Type B pancreatic cell (in vitro differentiated cells): ENCODE data around the gene TRMT1. TPM values are rescaled to one million over a fixed set of nuclear protein-coding genes. Genes with fewer than 3 reads are reported as not detected.

Source experiments
- DNase-seq: peaks from one replicate; pipeline ENCODE4 v3.0.0; 2021; ENCODE audit warnings: mixed read lengths; ENCODE audit not compliant: unreplicated experiment; ENCODE audit errors: extremely low spot score
- H3K27ac Mint-ChIP-seq: 2 replicates; pipeline ENCODE4 v1.8.0; 2021; ENCODE audit warnings: mild to moderate bottlenecking, mixed read lengths
- H3K27me3 Mint-ChIP-seq: 2 replicates; pipeline ENCODE4 v1.8.0; 2021; ENCODE audit warnings: mixed read lengths
- H3K36me3 Mint-ChIP-seq: 2 replicates; pipeline ENCODE4 v1.8.0; 2021; ENCODE audit warnings: mixed read lengths
- H3K4me1 Mint-ChIP-seq: one replicate; pipeline ENCODE4 v1.8.0; 2021; ENCODE audit warnings: mixed read lengths; ENCODE audit not compliant: unreplicated experiment
- H3K4me3 Mint-ChIP-seq: 2 replicates; pipeline ENCODE4 v1.8.0; 2021; ENCODE audit warnings: mild to moderate bottlenecking, mixed read lengths
- H3K9me3 Mint-ChIP-seq: 2 replicates; pipeline ENCODE4 v1.8.0; 2021; ENCODE audit warnings: mixed read lengths
- total RNA-seq: library from RNA; stranded (reverse); gene quantifications from 2 replicates; pipeline ENCODE4 v1.2.1, GENCODE V29; 2021; ENCODE audit warnings: low replicate concordance
- TF ChIP-seq, protein P1 (sequence below): fragments of 200-600 bp; sonication (generic); conservative IDR thresholded peaks from 2 replicates; pipeline ENCODE4 v1.5.0; 2021; ENCODE audit warnings: antibody characterized with exemption, mild to moderate bottlenecking

TRMT1 gene
- total RNA-seq, 1 donor from 2014 or later = 69.7 TPM

DNA sequence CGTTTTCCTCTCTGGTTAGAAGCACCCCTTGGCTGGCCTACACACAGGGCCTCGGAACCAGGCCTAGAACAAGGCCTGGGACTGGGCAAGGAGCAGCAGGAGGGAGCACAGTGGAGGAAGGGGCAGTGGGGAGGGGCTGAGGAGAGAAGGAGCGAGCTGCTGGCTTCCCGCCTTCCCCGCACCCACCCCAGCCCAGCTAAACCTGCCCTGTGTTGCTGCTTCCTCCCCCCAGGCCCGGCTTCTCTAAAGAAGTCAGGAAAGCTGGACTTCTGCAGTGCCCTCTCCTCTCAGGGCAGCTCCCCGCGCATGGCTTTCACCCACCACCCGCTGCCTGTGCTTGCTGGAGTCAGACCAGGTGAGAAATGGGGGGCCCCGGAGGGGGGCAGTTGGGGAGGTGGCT is 38.2 kb downstream of the TRMT1 start:
- H3K9me3 Mint-ChIP-seq = no peaks in the 10 kb centered on the region
- peaks cover 25% of the 10 kb centered on the region for H3K4me1 Mint-ChIP-seq
- DNase-seq = no peak
- TF ChIP-seq, protein P1, sequence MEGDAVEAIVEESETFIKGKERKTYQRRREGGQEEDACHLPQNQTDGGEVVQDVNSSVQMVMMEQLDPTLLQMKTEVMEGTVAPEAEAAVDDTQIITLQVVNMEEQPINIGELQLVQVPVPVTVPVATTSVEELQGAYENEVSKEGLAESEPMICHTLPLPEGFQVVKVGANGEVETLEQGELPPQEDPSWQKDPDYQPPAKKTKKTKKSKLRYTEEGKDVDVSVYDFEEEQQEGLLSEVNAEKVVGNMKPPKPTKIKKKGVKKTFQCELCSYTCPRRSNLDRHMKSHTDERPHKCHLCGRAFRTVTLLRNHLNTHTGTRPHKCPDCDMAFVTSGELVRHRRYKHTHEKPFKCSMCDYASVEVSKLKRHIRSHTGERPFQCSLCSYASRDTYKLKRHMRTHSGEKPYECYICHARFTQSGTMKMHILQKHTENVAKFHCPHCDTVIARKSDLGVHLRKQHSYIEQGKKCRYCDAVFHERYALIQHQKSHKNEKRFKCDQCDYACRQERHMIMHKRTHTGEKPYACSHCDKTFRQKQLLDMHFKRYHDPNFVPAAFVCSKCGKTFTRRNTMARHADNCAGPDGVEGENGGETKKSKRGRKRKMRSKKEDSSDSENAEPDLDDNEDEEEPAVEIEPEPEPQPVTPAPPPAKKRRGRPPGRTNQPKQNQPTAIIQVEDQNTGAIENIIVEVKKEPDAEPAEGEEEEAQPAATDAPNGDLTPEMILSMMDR = no peak
- H3K27ac Mint-ChIP-seq = no peak overlapping the region
- no peaks in the 10 kb centered on the region for H3K36me3 Mint-ChIP-seq
- no peak overlapping the region for H3K4me3 Mint-ChIP-seq
- peaks cover 54% of the 10 kb centered on the region for H3K27me3 Mint-ChIP-seq

DNA sequence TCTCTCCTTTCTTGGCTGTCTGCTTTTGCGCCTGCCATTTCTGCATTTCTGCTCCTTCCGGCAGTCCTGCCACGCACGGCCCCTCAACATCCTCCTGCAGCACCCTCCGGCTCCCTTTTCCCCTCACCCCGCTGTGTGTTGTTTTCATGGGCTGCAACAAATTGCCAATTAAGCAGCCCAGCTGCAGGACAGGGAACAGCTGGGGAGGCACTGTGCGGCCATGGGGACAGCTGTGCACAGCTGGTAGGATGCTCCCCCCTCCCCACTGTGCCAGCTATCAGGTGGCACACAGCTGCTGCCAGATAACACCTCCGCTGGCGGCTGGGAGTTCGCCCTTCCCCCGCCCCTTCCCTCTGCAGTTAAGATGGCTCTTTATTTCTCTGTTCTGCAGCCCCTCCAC is 39.3 kb downstream of the TRMT1 start:
- Mint-ChIP-seq H3K9me3 (no peaks in the 10 kb centered on the region), H3K4me1 (peaks cover 15% of the 10 kb centered on the region), H3K27ac (no peak overlapping the region), H3K4me3 (no peak overlapping the region), H3K27me3 (peaks cover 56% of the 10 kb centered on the region), H3K36me3 (no peaks in the 10 kb centered on the region)
- TF ChIP-seq, protein P1 = no peak
- no peak for DNase-seq

DNA sequence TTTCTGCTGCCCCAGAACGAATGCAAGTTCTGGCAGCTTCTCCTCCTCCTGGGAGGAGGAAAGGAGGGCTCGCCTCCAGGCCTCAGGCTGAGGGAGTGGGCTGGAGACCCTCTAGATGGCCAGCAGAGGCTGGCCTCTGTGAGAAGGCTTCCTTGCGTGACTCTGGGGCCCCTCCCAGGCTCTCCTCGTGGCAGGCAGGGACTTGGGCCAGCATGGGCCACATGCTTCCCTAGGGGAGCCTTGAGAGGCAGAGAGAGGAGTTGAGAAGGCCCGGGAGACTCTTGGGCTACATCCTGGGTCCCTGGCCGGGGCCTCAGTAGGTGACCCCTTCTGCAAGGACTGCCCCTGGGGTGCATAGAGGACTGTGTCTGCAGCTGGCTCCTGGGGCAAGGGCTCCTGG is 39.8 kb downstream of the TRMT1 start:
- H3K36me3 Mint-ChIP-seq = no peaks in the 10 kb centered on the region
- no peak overlapping the region for H3K4me3 Mint-ChIP-seq
- no peak for DNase-seq
- H3K27ac Mint-ChIP-seq = no peak overlapping the region
- H3K9me3 Mint-ChIP-seq = no peaks in the 10 kb centered on the region
- peaks cover 12% of the 10 kb centered on the region for H3K4me1 Mint-ChIP-seq
- H3K27me3 Mint-ChIP-seq = peaks cover 55% of the 10 kb centered on the region
- TF ChIP-seq, protein P1 = no peak

DNA sequence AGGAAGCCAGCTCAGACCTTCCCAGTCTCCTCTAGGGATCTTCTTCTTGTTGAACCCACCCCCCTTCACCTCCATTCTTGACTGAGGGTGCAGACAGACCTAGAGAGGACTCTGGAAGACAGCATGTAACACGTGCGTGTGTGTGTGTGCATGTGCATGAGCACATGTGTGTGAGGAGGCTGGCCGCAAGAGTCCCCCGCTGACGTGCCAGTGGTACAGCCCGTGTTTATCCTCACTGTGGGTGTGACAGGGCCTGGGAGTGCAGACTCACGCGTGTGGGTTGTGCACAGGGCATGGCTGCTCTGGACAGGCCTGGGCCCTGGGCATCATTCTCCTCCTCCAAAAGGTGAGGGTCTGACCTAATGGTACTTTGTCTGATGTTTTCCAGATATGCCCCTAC is 40.2 kb downstream of the TRMT1 start:
- no peak overlapping the region for H3K27ac Mint-ChIP-seq
- TF ChIP-seq, protein P1 = no peak

DNA sequence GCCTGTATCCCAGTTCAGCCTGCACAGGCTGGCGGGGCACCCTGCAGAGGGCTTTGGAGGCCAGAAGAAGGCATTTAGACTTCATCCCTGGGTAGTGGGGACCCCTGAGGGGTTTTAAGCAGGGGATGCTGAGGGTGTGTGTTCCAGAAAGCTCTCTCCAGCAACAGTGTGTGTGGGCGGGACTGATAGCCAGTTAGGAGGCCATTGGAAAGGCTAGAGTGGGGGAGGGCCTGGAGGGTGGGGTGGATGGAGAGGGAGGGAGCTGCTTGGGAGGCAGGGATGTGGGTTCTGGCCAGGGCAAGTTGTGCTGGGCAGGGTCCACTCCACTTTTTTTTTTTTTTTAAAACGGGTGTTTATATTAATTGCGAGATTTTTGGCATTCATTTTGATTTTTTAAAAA is 42.2 kb downstream of the TRMT1 start:
- Mint-ChIP-seq H3K4me3 (no peak overlapping the region), H3K27ac (no peak overlapping the region), H3K4me1 (peaks cover 7% of the 10 kb centered on the region), H3K27me3 (peaks cover 73% of the 10 kb centered on the region), H3K36me3 (no peaks in the 10 kb centered on the region), H3K9me3 (no peaks in the 10 kb centered on the region)
- DNase-seq = no peak
- TF ChIP-seq, protein P1 = no peak

More for the DNA sequence above, 40.2 kb downstream of the TRMT1 start:
- H3K27me3 Mint-ChIP-seq = peaks cover 55% of the 10 kb centered on the region
- H3K4me3 Mint-ChIP-seq = no peak overlapping the region
- peaks cover 12% of the 10 kb centered on the region for H3K4me1 Mint-ChIP-seq
- H3K36me3 Mint-ChIP-seq = no peaks in the 10 kb centered on the region
- no peaks in the 10 kb centered on the region for H3K9me3 Mint-ChIP-seq
- DNase-seq = no peak

DNA sequence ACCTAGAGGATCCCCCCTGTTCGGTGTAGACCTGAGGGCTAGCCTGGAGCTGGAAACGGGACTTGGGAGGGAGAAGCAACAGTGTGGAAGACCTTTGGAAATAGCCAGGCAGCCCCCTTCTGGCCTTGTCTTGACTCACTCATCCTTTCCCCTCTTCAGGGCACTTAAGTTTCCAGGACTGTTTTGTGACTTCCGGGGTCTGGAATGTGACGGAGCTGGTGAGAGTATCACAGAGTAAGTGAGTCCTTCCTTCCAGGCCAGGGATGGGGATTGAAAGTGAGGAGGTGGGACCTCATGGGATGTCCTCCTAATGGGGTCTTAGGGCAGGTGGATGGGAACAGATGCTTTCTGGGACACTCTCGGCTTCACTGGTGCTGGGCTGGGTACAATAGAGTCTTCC is 43.3 kb downstream of the TRMT1 start:
- Mint-ChIP-seq H3K9me3 (no peaks in the 10 kb centered on the region), H3K27me3 (peaks cover 78% of the 10 kb centered on the region), H3K4me3 (no peak overlapping the region), H3K27ac (no peak overlapping the region), H3K36me3 (no peaks in the 10 kb centered on the region), H3K4me1 (no peaks in the 10 kb centered on the region)
- TF ChIP-seq, protein P1 = no peak
- no peak for DNase-seq
